Motor neuron (in vitro differentiated cells): Measurements from ENCODE around the gene VAMP7. TPM values are rescaled to one million over a fixed set of nuclear protein-coding genes. Genes with fewer than 3 reads are reported as not detected.

ENCODE experiments used
- ATAC-seq, 8 experiments: fragments of 200-7000 bp; cut with Tn5 transposase; replicated peaks in 6 of 8; 2 replicates each; pipeline ENCODE4 v1.8.0; 2021; ENCODE audit warnings: mild to moderate bottlenecking in 8 of 8, moderate library complexity in 8 of 8
- H3K27ac ChIP-seq, 2 donors: fragments of 250-450 bp; sonication (Bioruptor Pico); 2 replicates each; pipeline ENCODE4 v1.9.0; 2021; ENCODE audit warnings: antibody characterized with exemption in 2 of 2, mild to moderate bottlenecking in 2 of 2, moderate library complexity in 1 of 2
- H3K4me1 ChIP-seq, 2 donors: fragments of 250-450 bp; sonication (Bioruptor Pico); replicated peaks in 1 of 2; 2 replicates each; pipeline ENCODE4 v1.6.1; 2021; ENCODE audit warnings: antibody characterized with exemption in 2 of 2, mild to moderate bottlenecking in 2 of 2, moderate library complexity in 1 of 2
- H3K4me3 ChIP-seq, 5 donors: fragments of 250-450 bp; sonication (Bioruptor Pico); 2 replicates each; pipeline ENCODE4 v1.9.0; 2021; ENCODE audit warnings: antibody characterized with exemption in 5 of 5, mild to moderate bottlenecking in 5 of 5, moderate library complexity in 4 of 5
- WGBS, 10 experiments: fragments of 450-650 bp; shearing (Covaris generic); methylation state at CpG; one replicate each; pipeline ENCODE4 v1.0.0; 2022; 5-methylcytosine and 5-hydroxymethylcytosine counted together
- in situ Hi-C, 9 experiments: fragments of 400-800 bp; cut with MboI; loops; one replicate each; pipeline ENCODE4 v1.15.0; 2021; ENCODE audit warnings: low sequenced_read_pairs in 9 of 9, low pct_unique_long_range_greater_than_20kb in 2 of 9; ENCODE audit not compliant: unreplicated experiment in 9 of 9
- total RNA-seq, 8 experiments: library from RNA; unstranded; fragments of 300-600 nt; gene quantifications; 2 replicates each; pipeline versions ENCODE4 v1.2.3 to v1.2.4, GENCODE V29; 2022

The VAMP7 gene
- total RNA-seq, 8 experiments from 2014 or later = 16.7 to 50.1 (median 25.9) TPM

GRCh38 chrX:155949098-155949497 is 68.0 kb downstream of the VAMP7 start:
- in situ Hi-C loops = no loop called here
- peak in 1 of 8 experiments; percentile 20 for ATAC-seq
- 20 to 90% (median 53%) methylated on average over 1 to 2 of the region's 2 CpGs; no CpG with 5 or more reads in 4 of the 10 experiments for WGBS, 10 experiments
- no peaks in the 10 kb centered on the region for H3K4me1 ChIP-seq
- H3K27ac ChIP-seq = no peak overlapping the region
- H3K4me3 ChIP-seq = no peak overlapping the region

DNA sequence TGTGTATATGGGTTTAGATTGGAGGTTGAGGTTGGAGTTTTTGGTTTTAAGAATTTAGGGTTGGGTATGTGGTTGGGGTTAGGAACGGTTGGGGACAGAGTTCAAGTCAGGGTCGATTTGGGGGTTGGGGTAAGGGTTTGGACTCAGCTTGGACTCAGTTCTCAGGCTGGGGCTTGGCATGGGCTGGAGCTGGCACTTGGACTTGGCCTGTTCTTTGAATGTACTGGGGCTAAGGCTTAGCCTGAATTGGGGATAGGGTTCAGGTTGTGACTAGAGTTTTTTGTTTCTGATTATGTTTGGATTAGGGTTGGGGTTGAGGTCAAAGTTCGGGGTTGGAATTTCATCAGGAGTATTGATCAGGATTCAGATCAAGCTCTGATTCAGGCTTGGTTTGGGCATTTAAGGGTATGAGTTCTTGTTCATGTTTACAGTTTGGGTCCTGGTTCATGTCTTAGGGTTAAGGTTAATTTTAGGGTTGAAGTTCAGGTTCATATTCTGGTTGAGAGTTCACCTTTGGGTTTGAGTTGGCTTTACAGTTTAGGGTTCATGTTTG is 70.2 kb downstream of the VAMP7 start:
- no peak overlapping the region for H3K4me3 ChIP-seq
- in situ Hi-C loops = no loop called here
- 17 to 100% (median 46%) methylated on average over 1 to 3 of the region's 3 CpGs; no CpG with 5 or more reads in 4 of the 10 experiments for WGBS, 10 experiments
- ATAC-seq = no peak
- no peak overlapping the region for H3K27ac ChIP-seq
- H3K4me1 ChIP-seq = no peaks in the 10 kb centered on the region

- Histone ChIP-seq H3K4me3 (no peak overlapping the region), H3K27ac (no peak overlapping the region), H3K4me1 (no peaks in the 10 kb centered on the region)
- in situ Hi-C loops = no loop called here
- WGBS, 10 experiments = 30 to 61% (median 40%) methylated on average over 2 to 3 of the region's 3 CpGs; no CpG with 5 or more reads in 4 of the 10 experiments
- ATAC-seq = no peak
Measured at GRCh38 chrX:155953055-155953454, 71.9 kb downstream of the VAMP7 start.

DNA sequence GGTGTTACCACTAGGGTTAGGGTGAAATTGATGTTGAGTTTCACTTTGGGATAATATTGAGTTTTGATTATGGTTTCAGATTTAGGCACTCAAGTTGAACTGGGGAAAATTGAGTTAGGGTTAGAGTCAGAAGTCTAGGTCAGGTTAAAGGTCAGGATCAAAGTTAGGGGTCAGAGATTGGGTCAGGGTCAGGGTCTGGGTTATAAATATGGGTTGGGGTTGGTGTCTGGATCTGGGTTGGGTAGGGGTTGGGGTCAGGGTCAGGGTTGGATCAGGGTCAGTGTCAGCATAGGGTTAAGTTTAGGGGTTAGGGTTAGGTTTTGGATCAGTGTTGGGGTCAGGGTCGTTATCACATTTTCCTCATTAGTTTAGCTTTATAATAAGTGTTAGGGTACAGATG is 73.6 kb downstream of the VAMP7 start:
- H3K4me1 ChIP-seq = no peaks in the 10 kb centered on the region
- 20% methylated on average over 1 of the region's 1 CpG; no CpG with 5 or more reads in 9 of the 10 experiments for WGBS, 10 experiments
- H3K4me3 ChIP-seq = no peak overlapping the region
- no peak for ATAC-seq
- in situ Hi-C loops = no loop called here
- no peak overlapping the region for H3K27ac ChIP-seq

DNA sequence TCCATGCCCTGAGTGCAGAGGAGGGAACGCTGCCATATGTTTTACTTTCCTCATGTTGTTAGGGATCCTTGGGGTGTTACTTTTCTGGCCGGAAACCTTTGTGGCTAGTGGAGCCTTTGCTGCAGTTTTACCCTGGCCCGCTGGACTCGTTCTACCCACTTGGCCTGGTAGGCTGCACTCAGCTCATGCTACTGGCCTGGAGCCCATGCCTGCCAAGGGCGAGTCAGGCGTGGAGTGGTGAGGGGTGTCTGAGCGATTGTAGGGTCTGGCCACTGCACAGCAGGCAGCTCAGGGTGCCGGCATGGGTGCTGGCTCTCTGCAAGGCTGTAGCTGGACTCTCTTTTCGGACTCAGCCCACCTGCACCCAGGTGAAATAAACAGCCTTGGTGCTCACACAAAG is 75.0 kb downstream of the VAMP7 start:
- 76 to 100% (median 87%) methylated on average over 1 to 3 of the region's 9 CpGs; no CpG with 5 or more reads in 5 of the 10 experiments for WGBS, 10 experiments
- H3K4me1 ChIP-seq = no peaks in the 10 kb centered on the region
- no peak overlapping the region for H3K27ac ChIP-seq
- in situ Hi-C loops = no loop called here
- H3K4me3 ChIP-seq = no peak overlapping the region
- no peak for ATAC-seq

DNA sequence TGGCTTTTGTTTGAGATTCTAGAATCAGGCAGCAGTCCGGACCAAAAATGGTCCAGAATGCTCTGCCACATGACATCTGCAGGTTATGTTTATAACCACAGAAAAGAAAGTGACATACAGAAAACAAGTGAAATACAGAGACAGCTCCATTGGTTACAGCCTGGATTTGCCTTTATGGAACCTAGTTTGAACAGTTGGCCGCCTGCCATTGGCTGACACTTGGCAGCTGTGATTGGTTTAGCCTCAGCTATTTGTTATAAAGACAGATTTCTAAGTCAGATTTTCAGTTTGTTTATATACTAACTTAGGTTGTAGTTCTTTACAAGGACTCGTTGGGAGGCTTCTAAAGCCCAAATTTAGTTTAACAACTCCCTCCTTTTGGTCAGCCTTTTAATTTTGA is 75.5 kb downstream of the VAMP7 start:
- Histone ChIP-seq H3K4me3 (no peak overlapping the region), H3K27ac (no peak overlapping the region), H3K4me1 (no peaks in the 10 kb centered on the region)
- in situ Hi-C loops = no loop called here
- no peak for ATAC-seq
- WGBS, 10 experiments = 28 to 66% (median 40%) methylated on average over 1 to 3 of the region's 3 CpGs; no CpG with 5 or more reads in 3 of the 10 experiments

DNA sequence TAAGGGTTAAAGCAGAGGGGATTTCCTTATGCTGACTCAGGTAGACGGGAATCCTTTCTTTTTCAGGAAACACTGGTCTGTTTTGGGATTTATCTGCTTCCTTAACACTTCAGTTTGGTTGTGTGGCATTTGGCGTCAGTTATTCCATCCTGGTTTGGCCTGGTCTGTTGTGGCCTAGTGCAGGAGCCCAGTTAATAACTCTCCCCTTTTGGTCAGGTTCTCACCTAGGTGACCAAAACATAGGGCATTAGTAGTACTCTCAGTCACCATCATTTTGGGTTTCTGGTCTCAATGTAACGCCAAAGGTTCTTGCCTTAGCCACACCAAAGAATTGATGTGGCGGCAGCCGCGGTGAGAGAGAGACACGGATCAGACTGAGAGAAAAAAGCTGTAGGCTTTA is 76.7 kb downstream of the VAMP7 start:
- in situ Hi-C loops = no loop called here
- no peak for ATAC-seq
- 16 to 60% (median 50%) methylated on average over 1 to 5 of the region's 7 CpGs; no CpG with 5 or more reads in 4 of the 10 experiments for WGBS, 10 experiments
- Histone ChIP-seq H3K4me3 (no peak overlapping the region), H3K27ac (no peak overlapping the region), H3K4me1 (no peaks in the 10 kb centered on the region)

DNA sequence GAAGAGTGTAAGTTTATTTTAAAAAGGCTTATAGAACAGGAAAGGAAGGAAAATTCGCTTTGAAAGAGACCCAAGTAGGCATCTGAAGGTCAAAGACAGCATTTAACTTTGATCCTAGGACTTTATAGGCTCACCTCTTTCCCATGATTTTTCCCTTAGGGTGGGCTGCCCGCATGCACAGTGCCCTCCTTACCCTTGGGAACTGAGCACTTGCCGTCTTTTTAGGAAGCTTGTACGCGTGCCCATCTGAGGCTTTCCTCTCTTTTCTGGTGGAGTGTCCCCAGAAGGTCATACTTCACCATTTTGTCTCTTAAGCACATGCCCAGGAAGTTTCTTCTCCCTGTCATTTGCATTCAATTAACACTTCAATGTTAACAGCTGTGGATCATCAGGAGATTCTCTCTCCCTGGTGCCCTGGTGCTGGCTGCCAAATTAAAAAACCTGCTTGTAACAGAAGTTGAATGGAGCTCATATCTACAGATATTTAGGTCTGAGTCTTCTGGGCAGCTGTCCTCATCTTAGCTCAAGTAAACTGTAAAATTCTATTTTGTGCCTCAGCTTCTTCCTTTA is 78.0 kb downstream of the VAMP7 start:
- peak in 3 of 8 experiments; percentile 33 to 57 (median 36) for ATAC-seq
- 0 to 59% (median 16%) methylated on average over 1 to 5 of the region's 5 CpGs; no CpG with 5 or more reads in 1 of the 10 experiments for WGBS, 10 experiments
- Histone ChIP-seq H3K4me3 (no peak overlapping the region), H3K4me1 (no peaks in the 10 kb centered on the region), H3K27ac (no peak overlapping the region)
- in situ Hi-C loops = no loop called here

- Histone ChIP-seq H3K4me1 (no peaks in the 10 kb centered on the region), H3K4me3 (no peak overlapping the region), H3K27ac (no peak overlapping the region)
- in situ Hi-C loops = no loop called here
- WGBS, 10 experiments = 0 to 50% (median 36%) methylated on average over 1 of the region's 1 CpG; no CpG with 5 or more reads in 5 of the 10 experiments
- ATAC-seq = no peak
Measured at GRCh38 chrX:155962906-155963305, 81.8 kb downstream of the VAMP7 start.

GRCh38 chrX:155966876-155967275 is 85.7 kb downstream of the VAMP7 start:
- Histone ChIP-seq H3K27ac (no peak overlapping the region), H3K4me3 (no peak overlapping the region), H3K4me1 (no peaks in the 10 kb centered on the region)
- peak in 3 of 8 experiments; percentile 71 to 94 (median 75) for ATAC-seq
- 5 to 60% (median 22%) methylated on average over 2 to 8 of the region's 8 CpGs; no CpG with 5 or more reads in 2 of the 10 experiments for WGBS, 10 experiments
- in situ Hi-C loops = no loop called here

DNA sequence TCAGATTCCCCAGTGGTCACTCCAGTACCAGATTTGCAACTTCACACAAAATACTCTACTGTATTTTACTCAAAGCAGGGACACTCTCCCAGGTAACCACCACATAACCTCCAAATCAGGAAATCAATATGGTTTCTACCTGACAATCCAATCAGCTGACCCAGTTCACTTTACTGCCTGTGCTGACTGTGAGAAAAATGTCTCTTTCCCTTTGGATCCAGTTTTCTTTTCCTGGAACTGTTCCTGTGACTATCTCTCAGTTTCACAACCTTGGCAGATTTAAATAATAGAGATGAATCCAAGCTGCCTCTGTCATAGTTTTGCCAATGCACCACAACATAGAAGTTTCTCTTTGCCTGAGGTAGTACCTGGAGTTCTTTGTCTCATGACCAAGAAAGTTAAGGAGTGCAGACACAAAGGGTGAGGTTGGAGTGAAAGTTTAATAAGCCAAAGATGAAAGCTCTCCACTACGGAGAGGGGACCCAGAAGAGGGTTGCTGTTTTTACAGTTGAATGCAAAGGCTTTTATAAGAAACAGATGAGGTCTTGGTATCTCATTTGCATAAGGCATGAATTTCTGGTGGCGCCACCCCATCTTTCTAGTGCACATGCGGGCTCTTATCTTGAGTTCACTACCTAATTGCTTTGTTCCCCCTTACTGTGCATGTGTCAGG is 86.6 kb downstream of the VAMP7 start:
- WGBS, 10 experiments = 0 to 65% (median 40%) methylated on average over 1 to 3 of the region's 3 CpGs; no CpG with 5 or more reads in 3 of the 10 experiments
- Histone ChIP-seq H3K4me3 (no peak overlapping the region), H3K4me1 (no peaks in the 10 kb centered on the region), H3K27ac (no peak overlapping the region)
- in situ Hi-C loops = no loop called here
- peak in 2 of 8 experiments; percentile 79 to 81 for ATAC-seq

DNA sequence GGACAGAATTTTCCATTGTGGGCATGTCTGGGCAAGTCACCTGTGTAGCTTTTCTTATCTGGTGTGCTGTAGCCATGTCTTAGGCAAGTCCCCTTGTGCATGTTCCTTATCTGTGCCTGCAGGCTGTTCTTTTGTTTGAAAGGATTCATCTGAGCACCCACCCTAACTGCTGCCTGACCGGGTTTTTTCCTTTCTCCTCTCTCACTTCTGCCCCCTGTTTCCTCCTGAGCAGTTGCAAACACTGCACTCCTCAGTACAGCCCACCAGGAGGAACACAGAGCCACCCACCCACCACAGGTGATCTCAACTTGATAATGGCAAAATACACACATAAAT is 87.1 kb downstream of the VAMP7 start:
- WGBS, 10 experiments = 50% methylated on average over 1 of the region's 1 CpG; no CpG with 5 or more reads in 9 of the 10 experiments
- peak in 2 of 8 experiments; percentile 38 to 39 for ATAC-seq
- Histone ChIP-seq H3K27ac (no peak overlapping the region), H3K4me3 (no peak overlapping the region), H3K4me1 (no peaks in the 10 kb centered on the region)
- in situ Hi-C loops = no loop called here

GRCh38 chrX:155968791-155969190 is 87.6 kb downstream of the VAMP7 start:
- Histone ChIP-seq H3K27ac (no peak overlapping the region), H3K4me3 (no peak overlapping the region), H3K4me1 (no peaks in the 10 kb centered on the region)
- 0 to 50% (median 30%) methylated on average over 1 to 5 of the region's 5 CpGs; no CpG with 5 or more reads in 1 of the 10 experiments for WGBS, 10 experiments
- in situ Hi-C loops = no loop called here
- ATAC-seq = no peak
